ENCODE data around the gene NOSTRIN.
"Not testable (repeated sequence)": the region's sequence is repeated elsewhere in the genome, so short reads cannot be mapped to it uniquely, and the experiment has no call there.

The NOSTRIN gene, protein sequence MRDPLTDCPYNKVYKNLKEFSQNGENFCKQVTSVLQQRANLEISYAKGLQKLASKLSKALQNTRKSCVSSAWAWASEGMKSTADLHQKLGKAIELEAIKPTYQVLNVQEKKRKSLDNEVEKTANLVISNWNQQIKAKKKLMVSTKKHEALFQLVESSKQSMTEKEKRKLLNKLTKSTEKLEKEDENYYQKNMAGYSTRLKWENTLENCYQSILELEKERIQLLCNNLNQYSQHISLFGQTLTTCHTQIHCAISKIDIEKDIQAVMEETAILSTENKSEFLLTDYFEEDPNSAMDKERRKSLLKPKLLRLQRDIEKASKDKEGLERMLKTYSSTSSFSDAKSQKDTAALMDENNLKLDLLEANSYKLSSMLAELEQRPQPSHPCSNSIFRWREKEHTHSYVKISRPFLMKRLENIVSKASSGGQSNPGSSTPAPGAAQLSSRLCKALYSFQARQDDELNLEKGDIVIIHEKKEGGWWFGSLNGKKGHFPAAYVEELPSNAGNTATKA

DNA sequence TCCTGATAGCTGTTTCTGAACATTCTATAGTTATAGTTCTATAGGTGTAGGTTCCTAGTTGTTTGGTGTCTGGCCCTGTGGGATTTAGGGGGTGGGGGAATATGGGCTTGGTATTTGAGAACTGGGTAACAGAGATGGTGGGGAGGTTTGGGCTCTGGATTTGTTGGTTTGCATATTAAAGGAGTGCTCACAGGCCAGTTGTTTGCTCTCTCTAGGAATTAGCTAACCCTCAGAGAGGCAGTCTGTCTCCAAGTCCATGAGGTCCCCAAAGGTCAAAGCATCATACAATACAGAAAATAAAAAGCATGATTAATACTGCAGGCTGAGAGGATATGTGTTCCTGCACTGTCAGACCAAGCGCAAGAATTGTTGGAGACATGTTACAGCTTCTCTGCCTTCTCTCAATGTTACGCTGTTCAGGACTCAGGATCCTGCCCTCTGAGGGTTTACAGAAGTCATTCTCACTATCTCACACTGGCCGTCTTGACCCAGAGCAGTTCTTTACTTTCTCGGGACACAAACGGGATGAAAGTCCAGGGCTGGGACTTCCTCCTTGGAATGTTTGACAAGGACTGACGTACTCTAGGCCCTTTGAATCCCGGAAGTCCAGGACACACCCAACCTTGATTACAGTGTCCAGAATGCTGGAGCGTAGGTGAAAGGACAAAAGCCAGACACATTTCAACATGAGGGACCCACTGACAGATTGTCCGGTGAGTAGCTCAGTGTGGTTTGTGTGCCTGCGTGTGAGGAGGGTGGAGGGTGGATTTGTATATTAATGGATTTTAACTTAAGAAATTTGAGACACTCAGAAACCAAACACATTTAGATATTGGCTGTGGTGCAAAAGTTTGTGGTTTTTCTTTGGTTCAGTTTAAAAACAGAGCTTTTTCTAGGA lies at the start of gene NOSTRIN:
Gene NOSTRIN, plus strand, starts transcription at position 677 of the 898 bp plus-strand sequence. Its CDS starts 10 bp downstream, at position 687.
- no peak for FAIRE-seq

DNA sequence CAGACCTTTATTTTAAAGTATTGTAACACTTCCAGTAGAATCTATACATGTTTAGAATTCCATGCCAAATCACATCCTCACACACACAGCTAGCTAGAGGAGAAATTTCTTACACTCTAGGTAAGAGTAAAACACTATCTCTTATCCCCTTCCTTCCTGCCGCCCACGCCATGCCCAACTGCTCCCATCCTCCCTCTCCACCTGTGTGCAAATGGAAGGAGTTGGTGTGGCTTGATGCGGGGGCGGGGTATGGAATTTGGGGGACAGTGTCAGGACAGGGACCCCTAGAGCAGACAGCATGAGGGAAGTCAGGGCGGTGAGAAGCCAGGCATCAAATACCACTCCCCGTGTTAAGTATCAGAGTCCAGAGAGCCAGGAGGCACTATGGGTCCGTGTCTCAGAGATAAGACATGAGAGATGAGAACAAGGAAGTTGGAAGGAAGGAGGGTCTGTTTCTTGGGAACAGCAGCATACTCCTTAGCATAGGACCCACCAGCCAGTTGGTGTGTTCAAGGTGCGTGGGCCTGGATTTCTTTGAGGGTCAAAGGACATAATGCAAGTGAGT lies 48.6 kb upstream of the NOSTRIN start:
- no peak for FAIRE-seq

DNA sequence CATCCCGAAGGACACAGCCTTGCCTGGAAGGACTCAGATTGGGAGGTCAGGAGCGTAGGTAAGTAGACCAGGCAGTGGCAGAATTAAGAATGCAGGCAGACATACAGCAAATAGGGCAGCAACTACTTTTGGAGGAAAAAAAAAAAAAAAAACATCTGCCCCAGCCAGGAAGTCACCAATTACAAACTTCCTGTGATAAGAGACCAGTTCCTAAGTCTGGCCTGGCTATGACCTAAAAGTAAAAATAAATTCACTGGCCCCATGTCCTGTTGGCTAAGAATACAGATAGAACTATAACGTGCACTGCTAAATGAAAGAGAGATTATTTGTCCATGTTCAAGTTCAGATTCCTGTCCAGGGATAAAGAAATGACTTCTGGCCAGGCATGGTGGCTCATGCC lies 45.2 kb upstream of the NOSTRIN start:
- no peak for FAIRE-seq

DNA sequence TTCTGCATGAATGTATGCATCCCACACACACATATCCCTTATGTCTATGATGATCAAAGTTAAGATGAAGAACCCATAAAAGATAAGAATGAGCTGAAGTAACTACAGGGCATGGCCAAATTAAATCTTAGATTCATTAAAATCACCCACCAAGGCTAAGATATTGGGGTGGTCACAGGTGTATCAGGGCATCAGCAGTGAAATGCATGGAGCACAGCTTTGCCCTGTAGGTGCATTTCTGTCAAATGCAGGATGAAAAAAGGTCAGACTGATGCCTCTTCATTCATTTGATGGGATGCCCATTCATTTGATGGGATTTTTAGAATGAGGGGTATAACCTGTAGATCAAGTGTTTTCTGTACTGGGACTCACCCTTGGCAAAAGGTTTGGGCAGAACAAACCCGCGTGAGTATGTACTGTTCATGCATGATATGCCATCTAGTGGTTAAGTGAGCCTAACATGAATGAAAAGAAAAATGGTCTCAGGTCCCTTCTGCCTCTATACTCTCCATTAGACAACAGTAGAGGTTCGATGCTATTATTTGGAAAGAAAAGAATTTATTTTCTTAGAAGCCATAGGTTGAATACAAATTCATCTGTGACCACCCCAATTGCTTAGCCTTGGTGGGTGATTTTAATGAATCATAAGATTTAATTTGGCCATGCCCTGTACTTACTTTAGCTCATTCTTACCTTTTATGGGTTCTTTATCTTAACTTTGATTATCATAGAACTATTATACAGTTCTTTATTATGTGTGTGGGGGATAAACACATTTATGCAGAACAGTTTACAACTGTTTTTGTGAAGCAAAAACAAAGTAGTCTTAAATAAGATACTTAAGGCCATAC lies 43.2 kb upstream of the NOSTRIN start:
- FAIRE-seq, result peak; percentile 85

DNA sequence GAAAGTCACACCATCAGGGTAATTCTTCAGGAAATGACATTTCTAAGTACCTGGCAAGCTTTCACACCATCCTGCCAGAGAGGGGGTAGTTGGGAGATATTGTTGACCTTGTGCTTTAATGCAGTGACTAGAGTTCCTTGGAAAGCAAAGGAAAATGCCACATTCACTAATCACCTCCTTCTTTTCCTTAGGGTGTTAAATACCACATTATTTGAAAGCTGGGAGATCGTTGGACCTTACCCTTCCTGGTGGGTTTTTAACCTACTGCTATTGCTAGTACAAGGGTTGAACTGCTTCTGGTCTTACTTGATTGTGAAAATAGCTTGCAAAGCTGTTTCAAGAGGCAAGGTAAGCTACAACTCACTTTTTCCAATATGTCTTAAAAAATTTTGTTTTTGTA lies 37.0 kb upstream of the NOSTRIN start:
- no peak for FAIRE-seq

DNA sequence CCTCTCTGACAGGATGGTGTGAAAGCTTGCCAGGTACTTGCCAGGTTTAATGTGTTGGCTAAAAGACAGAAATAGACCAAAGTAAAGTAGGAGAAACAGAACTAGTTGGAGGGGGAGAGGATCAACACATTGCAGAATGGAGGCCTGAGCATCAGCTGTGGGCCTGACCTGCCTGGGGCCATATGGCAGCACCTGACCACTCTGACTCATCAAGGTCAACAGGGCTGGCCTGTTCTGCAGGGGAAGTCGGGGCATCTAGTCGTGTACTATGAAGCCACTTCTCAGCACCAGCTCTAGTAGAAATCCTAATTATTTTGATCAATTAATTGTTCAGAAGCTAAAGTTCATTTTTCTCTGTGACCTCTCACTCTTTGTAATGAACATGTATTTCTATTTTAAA lies 35.8 kb upstream of the NOSTRIN start:
- no peak for FAIRE-seq

DNA sequence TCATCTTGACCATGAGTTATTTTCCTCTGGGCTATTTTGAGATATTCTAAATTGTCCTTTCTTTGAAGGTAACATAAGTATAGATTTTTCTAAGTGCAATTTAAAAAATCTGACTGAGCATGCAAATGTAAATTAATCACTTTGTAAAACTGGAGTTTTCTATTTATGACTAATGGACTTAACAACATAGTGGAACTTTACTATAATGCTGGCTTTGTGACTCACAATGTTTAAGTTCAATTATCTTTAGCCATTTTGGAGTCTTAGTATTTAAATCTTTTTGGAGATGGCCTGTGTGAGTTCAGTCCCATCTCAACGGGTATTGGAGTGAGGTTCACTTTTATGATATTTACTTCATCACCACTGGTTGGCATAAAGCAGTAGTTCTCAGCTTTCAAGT lies 35.2 kb upstream of the NOSTRIN start:
- FAIRE-seq, result no peak

DNA sequence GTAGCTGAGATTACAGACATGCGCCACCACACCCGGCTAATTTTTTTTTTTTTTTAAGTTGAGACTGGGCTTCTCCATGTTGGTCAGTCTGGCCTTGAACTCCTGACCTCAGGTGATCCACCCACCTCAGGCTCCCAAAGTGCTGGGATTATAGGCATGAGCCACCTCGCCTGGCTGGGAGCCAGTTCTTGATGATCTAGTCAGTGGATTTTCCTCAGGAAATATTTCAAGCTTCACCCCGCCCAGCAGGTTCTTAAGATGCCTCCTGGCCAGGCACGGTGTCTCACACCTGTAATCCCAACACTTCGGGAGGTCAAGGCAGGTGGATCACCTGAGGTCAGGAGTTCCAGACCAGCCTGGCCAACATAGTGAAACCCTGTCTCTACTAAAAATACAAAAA lies 34.1 kb upstream of the NOSTRIN start:
- not testable (repeated sequence) for FAIRE-seq

DNA sequence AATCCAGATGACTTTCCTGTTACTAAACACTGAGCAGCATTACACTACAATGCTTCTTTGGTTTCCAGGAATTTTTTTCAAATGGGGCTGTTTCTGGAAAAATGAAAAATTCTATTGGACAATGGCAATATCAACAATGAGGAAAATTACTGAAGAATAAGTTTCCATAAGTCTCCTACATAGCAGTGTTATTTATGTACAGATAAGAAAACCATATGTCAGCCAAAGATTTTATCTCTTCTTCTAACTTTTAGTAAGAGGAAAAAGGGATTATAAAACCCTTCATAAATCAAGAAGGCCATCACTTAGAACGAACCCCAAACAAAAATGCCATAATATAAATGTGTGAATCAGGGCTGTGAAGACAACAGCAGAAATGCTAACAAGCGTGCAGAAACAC lies 31.6 kb upstream of the NOSTRIN start:
- FAIRE-seq, result no peak

DNA sequence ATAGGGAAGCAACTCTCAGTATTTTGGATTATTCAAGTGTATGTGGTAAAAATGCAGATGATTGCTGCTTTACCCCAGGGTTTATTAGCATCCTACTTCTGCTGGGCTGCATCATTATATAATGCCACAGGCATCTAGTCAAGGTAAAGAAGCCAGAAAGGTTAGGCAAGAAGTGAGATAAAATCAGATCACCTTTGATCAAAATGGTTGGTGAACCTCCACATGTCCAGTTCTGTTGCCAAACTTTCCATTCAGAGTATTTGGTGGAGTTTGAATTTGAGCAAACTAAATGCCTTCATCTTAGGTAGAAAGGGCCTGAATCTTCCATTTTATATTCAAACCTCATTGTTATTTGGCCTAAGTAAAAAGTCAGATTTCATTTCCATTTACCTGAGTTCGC lies 29.7 kb upstream of the NOSTRIN start:
- FAIRE-seq, result no peak

DNA sequence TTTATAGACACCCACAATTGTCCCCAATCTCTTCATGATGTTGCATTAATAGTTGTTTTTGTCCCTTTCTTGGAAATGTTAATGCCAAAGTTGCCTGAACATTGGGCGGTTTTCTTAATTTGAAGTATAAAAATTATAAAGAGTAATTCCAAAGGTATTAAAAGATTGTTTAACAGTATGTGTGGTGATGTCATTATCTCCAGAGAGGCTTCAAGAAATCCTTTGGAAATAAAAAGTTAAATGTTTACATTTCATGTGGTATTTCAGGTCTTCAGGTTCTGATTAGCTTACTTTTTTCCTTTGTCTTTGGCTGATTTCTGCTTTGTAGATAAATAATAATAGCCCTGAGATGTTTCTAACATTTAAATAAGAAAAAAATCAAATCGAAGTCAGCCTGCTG lies 29.3 kb upstream of the NOSTRIN start:
- peak; percentile 43 for FAIRE-seq

DNA sequence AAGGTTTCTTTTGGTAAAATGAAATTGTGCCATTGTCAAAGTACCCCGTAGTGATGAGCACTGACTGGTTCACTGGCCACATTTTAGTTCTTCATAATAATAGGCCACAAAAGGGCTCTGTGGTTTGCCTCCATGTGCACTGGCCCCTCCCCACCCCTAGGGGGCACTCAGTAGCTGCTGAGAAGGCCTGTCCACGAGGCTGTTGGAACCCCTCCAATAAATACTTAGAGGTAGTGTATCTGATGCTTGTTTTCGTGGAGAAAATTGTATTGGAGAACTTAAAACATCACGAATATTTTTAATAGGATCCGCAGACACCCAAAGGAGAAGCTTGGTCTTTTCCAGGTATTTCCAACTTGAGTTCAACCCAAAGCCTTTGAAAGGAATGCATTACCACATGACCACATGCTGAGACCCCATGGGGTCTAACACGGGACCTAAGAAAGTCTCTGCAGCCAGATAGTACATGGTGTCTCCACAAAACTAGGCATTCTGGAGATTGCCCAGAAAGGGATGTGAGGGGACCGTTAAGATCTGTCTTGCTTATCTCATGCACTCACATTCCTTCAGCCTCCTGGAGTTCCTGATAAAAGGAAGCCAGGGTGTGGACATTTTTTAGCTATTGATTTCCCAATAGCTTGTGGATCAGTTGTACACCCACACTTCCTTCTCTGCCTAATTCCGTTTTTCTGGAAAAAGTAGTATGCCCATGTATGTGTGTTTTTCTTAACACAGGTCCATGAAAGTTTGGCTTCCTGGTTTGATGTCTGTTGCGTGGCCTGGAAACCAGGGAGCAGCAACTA lies 28.5 kb upstream of the NOSTRIN start:
- FAIRE-seq, result peak; percentile 88

DNA sequence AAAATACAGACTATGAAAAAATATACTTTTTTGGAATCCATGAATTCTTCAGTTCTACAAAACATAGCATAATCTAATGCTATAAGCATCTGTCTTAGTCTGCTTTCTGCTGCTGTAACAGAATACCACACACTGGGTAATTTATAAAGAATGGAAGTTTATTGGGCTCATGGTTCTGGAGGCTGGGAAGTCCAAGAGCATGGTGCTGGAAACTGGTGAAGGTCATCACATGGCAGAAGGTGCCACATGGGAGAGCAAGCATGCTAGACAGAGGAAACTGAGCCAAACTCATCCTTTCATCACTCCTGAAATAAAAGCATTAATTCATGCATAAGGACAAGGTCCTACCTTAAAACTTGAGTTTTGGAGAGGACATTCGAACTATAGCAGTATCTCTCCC lies 26.6 kb upstream of the NOSTRIN start:
- no peak for FAIRE-seq

DNA sequence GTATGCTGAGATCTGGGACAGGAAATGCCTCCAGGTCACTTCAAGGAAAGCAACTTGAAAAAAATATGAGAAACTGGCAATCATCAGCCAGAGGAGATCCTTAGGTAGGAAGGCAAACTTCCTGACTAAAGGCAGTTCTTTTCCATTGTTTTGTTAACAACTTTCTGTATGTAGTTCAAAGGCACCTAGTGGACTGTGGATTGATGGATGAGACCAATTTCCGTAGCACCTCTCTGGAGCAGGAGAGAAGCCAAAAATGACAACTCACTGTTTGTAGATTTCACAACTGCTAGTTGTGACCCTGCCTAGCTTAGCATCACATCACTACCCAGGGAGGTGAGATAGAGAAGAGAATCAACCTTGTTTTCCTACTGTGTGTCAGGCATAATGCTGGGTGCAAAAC lies 21.8 kb upstream of the NOSTRIN start:
- no peak for FAIRE-seq

DNA sequence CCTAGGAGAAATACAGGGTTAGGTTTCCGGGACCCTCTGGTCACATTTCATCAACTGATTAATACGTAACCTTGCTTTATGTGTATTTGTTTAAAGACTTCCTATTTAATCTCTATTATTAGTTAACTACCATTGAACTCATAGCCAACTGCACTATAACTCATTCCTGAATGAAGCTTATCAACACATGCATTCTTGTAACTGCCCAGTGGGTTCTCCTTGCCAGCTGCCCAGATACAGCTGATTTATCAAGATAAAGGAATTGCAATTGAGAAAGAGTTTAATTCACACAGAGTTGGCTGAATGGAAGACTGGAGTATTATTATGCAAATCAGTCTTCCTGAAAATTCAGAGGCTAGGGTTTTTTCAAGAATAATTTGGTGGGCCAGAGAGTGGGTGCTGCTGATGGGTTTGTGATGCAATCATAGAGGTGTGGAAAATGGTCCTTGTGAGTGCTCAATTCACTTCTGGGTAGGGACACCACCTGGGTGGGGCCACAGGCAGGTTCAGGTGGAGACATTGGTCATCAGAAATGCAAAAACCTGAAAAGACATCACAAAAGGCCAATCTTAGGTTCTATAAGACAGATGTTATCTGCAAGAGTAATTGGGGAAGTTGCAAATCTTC lies 21.1 kb upstream of the NOSTRIN start:
- FAIRE-seq, result no peak

DNA sequence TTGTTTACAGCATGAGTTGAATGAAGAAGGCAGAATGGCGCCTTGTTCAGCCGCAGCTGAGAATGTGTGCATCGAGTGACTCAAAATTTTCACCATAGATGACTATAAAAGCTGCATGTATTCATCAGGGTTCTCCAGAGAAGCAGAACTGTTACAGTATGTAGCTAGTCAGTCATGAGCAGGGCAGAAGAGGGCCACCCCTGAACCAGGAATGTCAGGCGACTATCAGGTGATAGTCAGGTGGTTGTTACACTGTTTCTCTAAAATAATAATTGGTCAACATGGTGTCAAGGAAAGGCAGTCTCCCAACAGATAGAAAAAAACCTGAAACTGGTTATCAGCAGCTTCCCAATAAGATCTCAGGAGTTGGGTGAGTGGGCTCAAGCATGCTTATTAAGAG lies 20.2 kb upstream of the NOSTRIN start:
- no peak for FAIRE-seq

DNA sequence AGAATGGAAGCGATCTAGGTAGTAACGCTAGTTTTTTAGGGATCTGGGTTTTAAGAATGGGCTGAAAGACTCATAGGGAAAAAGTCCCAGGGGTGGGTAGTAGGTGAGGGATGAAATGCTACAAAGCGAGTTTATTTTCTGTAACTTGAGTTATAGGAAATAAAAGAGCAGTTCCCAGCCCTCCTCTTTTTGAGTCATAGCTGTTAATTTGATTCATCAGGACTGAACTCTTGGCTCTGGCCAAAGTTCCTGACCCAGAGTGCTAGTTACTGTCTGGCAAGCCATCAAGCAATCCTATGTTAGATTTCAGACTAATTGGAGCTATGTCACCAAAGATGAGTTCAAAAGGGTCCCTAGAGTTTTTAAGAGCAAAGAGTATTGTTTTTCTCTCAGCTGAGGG lies 17.4 kb upstream of the NOSTRIN start:
- FAIRE-seq, result no peak

DNA sequence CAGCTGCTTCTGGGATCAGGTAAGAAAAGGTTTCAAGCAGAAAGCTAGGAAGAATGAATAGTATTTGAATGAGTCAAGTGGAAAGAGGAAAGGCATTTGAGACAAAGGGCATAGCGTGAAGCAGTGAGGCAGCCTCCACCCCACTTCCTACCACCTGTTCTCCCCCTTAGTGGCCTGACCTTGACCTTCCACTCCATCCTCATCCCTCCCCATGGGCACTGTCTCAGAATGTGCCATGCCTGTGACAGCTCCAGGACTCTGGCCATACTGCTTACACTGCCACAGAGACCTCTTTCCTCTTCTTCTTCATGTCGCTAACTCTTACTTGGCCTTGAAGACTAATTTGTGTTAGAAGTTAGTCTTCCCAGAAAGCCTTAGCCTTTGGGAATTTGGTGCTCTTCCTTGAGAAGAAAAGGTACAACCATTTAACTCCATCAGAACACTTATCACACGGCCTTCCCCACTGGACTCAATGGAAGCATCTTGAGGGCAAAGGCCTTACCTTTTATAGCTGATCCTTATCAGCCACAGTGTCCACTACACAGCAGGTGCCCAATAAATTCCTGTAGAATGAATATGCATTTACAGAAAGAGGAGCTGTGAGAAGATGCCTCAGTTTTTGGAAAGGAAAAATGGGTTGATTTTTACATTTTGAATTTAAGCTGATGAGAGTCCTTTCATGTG lies 15.2 kb upstream of the NOSTRIN start:
- FAIRE-seq, result no peak

DNA sequence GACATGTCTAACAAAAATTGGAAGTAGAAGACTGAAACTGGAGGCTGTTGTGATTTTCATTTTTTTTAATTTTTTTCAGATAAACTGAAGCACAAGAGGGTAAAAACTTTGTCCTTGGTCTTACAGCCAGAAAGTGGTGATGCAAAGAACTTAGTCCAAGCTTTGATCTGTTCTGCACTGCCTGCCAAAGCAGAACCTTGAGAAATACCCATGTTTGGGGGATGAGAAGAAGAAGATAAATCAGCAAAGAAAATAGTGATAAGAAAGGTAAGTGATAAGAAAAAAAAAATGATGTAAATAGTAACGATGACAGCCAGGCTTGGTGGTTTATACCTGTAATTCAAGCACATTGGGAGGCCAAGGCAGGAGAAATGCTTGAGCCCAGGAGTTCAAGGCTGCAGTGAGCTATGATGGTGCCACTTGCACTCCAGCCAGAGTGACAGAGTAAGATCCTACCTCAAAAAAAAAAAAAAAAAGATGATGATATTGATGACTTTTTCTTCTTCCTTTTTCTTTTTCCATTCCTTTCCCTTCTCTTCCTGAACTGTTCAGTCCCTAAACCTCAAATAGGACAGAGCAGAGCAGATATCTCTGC lies 14.6 kb upstream of the NOSTRIN start:
- no peak for FAIRE-seq

DNA sequence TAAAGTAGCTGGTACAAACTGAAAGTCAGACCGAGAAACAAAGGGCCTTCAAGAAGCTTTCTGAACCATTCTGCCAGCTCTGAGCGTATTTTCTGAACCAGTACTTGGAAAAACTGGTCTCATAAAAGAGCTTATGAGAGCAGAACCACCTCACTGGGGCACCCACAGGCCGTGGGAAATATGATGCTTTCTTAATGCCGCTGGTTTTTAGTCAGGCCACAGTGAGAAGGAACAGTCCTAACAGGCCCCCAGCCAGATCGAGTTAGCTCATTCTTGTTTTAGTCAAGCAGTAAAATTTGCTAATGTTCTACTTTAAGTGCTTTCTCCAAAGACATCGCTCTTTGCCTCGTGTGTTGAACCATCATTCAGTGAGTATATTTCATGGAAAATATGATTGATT lies 12.7 kb upstream of the NOSTRIN start:
- FAIRE-seq, result no peak
